Suprapubic skin (tissue), 3 donors: ENCODE results near the gene PTGIS.

ENCODE experiments used
- EP300 ChIP-seq: sonication (generic); formaldehyde crosslinking; IDR thresholded peaks from one replicate; pipeline ENCODE4 v1.6.1; 2017; ENCODE audit warnings: antibody characterized with exemption
- POLR2A ChIP-seq, 2 donors: fragments of 450-650 bp; IDR thresholded peaks; one replicate each; pipeline ENCODE4 v1.6.1; 2017; ENCODE audit warnings: antibody characterized with exemption in 2 of 2, mild to moderate bottlenecking in 2 of 2, moderate library complexity in 2 of 2
- TF ChIP-seq, protein P1 (sequence below), 2 donors: fragments of 200-600 bp in 1 of 2; fragments of 450-650 bp in 1 of 2; sonication (generic) in 1 of 2; IDR thresholded peaks; one replicate each; pipeline ENCODE4 v1.5.1; 2016 to 2019; ENCODE audit warnings: antibody characterized with exemption in 2 of 2, mild to moderate bottlenecking in 1 of 2, moderate library complexity in 1 of 2

DNA sequence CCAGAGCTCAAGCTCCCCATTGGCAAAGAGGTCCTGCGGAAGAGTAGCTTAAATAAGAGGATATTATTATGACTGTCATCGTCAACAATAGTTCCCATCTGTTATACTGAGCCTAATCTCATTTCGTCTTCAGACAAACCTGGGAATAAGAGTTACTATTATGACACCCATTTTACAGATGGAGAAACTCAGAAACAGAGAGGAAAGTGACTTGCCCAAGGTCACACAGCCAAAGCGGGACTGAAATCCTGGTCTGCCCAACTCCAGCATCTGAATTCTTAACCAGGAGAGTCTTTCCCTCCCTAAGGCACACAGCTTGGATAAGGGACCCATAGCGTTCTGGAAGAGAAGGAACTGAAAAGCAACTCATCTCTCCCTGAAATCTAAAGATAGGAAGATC lies 23.4 kb downstream of the PTGIS start:
- TF ChIP-seq, protein P1, sequence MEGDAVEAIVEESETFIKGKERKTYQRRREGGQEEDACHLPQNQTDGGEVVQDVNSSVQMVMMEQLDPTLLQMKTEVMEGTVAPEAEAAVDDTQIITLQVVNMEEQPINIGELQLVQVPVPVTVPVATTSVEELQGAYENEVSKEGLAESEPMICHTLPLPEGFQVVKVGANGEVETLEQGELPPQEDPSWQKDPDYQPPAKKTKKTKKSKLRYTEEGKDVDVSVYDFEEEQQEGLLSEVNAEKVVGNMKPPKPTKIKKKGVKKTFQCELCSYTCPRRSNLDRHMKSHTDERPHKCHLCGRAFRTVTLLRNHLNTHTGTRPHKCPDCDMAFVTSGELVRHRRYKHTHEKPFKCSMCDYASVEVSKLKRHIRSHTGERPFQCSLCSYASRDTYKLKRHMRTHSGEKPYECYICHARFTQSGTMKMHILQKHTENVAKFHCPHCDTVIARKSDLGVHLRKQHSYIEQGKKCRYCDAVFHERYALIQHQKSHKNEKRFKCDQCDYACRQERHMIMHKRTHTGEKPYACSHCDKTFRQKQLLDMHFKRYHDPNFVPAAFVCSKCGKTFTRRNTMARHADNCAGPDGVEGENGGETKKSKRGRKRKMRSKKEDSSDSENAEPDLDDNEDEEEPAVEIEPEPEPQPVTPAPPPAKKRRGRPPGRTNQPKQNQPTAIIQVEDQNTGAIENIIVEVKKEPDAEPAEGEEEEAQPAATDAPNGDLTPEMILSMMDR (IDR thresholded peaks at IDR 0.05), result no peak
- TF ChIP-seq POLR2A (IDR thresholded peaks at IDR 0.05) (no peak), EP300 (no peak)
